Neuronal stem cell (in vitro differentiated cells): Measurements from ENCODE around the gene USF3.

Experiments
- DNase-seq: peaks from one replicate; pipeline ENCODE4 v3.0.0-alpha.2; 2013; ENCODE audit warnings: low spot score
- H2AFZ ChIP-seq: one replicate; pipeline ENCODE4 v1.6.1; 2013; ENCODE audit warnings: mild to moderate bottlenecking, low read length, inconsistent platforms
- H2AK5ac ChIP-seq: 2 replicates; pipeline ENCODE4 v1.6.1; 2013; ENCODE audit warnings: low read depth, mild to moderate bottlenecking, inconsistent platforms, low read length, moderate library complexity, mixed read lengths
- H2BK120ac ChIP-seq: 2 replicates; pipeline ENCODE4 v1.6.1; 2013; ENCODE audit warnings: low read depth, mild to moderate bottlenecking, inconsistent platforms, low read length, moderate library complexity, mixed read lengths
- H2BK12ac ChIP-seq: one replicate; pipeline ENCODE4 v1.6.1; 2013; ENCODE audit warnings: low read length, inconsistent platforms
- H2BK15ac ChIP-seq: 2 replicates; pipeline ENCODE4 v1.6.1; 2013; ENCODE audit warnings: mild to moderate bottlenecking, low read length, inconsistent platforms, mixed read lengths
- H2BK5ac ChIP-seq: one replicate; pipeline ENCODE4 v1.6.1; 2013; ENCODE audit warnings: inconsistent platforms, mild to moderate bottlenecking, low read length, moderate library complexity
- H3K14ac ChIP-seq: one replicate; pipeline ENCODE4 v1.6.1; 2013; ENCODE audit warnings: low read length, inconsistent platforms
- H3K18ac ChIP-seq: 2 replicates; pipeline ENCODE4 v1.6.1; 2013; ENCODE audit warnings: low read length, inconsistent platforms
- H3K23ac ChIP-seq: 2 replicates; pipeline ENCODE4 v1.6.1; 2013; ENCODE audit warnings: low read depth, mild to moderate bottlenecking, mixed read lengths, low read length, inconsistent platforms; ENCODE audit not compliant: poor library complexity
- H3K27ac ChIP-seq: replicated peaks from 3 replicates; pipeline ENCODE4 v1.5.1; 2013; ENCODE audit warnings: low read length, inconsistent platforms
- H3K27me3 ChIP-seq, 3 experiments: 2 replicates each; pipeline ENCODE4 v1.6.1; 2013; ENCODE audit warnings: low read length in 3 of 3, mild to moderate bottlenecking in 2 of 3, inconsistent platforms in 1 of 3, low read depth in 1 of 3, mixed read lengths in 1 of 3, moderate library complexity in 1 of 3; ENCODE audit not compliant: control insufficient read depth in 3 of 3, insufficient read depth in 3 of 3
- H3K36me3 ChIP-seq, 2 donors: replicated peaks in 1 of 2; 2 replicates each; pipeline ENCODE4 v1.6.1; 2013; ENCODE audit warnings: low read length in 2 of 2; ENCODE audit not compliant: control insufficient read depth in 2 of 2, insufficient read depth in 2 of 2
- H3K4ac ChIP-seq: 2 replicates; pipeline ENCODE4 v1.6.1; 2013; ENCODE audit warnings: inconsistent platforms, mild to moderate bottlenecking, low read length, moderate library complexity
- H3K4me1 ChIP-seq, 2 donors: 1 replicate in 1 of 2; 2 replicates in 1 of 2; pipeline ENCODE4 v1.6.1; 2013; ENCODE audit warnings: low read length in 2 of 2, low read depth in 1 of 2; ENCODE audit not compliant: control insufficient read depth in 2 of 2, insufficient read depth in 1 of 2
- H3K4me2 ChIP-seq: one replicate; pipeline ENCODE4 v1.6.1; 2013; ENCODE audit warnings: mild to moderate bottlenecking, low read length, inconsistent platforms; ENCODE audit not compliant: insufficient read depth, poor library complexity, severe bottlenecking
- H3K4me3 ChIP-seq, 2 donors: 2 replicates each; pipeline ENCODE4 v1.5.1; 2013; ENCODE audit warnings: low read length in 2 of 2, mild to moderate bottlenecking in 2 of 2, inconsistent platforms in 1 of 2, moderate library complexity in 1 of 2
- H3K79me1 ChIP-seq: one replicate; pipeline ENCODE4 v1.6.1; 2013; ENCODE audit warnings: low read depth, mild to moderate bottlenecking, inconsistent platforms, low read length, moderate library complexity
- H3K9ac ChIP-seq: one replicate; pipeline ENCODE4 v1.6.1; 2013; ENCODE audit warnings: mild to moderate bottlenecking, low read depth, low read length, inconsistent platforms; ENCODE audit not compliant: poor library complexity
- H3K9me3 ChIP-seq, 2 donors: replicated peaks in 1 of 2; 2 replicates each; pipeline versions ENCODE3 to v1.6.1; 2013; ENCODE audit warnings: low read length in 2 of 2, mild to moderate bottlenecking in 2 of 2, inconsistent platforms in 1 of 2, low read depth in 1 of 2, mixed read lengths in 1 of 2, moderate library complexity in 1 of 2; ENCODE audit not compliant: control insufficient read depth in 2 of 2, insufficient read depth in 1 of 2
- H4K8ac ChIP-seq: one replicate; pipeline ENCODE4 v1.6.1; 2013; ENCODE audit warnings: low read depth, mild to moderate bottlenecking, inconsistent platforms, low read length, moderate library complexity
- H4K91ac ChIP-seq: one replicate; pipeline ENCODE4 v1.6.1; 2013; ENCODE audit warnings: low read length, low read depth, mild to moderate bottlenecking, inconsistent platforms; ENCODE audit not compliant: poor library complexity
- WGBS, 2 donors: extraction: QIAGEN DNeasy Blood & Tissue Kit; methylation state at CpG; one replicate each; pipeline ENCODE4 v1.1.7; 2013; ENCODE audit warnings: missing lambda C conversion rate in 2 of 2, mixed read lengths in 1 of 2; ENCODE audit not compliant: insufficient read length in 2 of 2, insufficient replicate concordance in 1 of 2; ENCODE audit errors: extremely low coverage in 2 of 2; 5-methylcytosine and 5-hydroxymethylcytosine counted together

Gene USF3

GRCh38 chr3:113743006-113743630, 46.7 kb upstream of the USF3 start:
- Histone ChIP-seq H4K8ac (no peak overlapping the region), H2AK5ac (no peak overlapping the region), H3K9me3 (no peaks in the 10 kb centered on the region), H3K27me3 (no peaks in the 10 kb centered on the region), H2BK5ac (no peak overlapping the region), H3K4me3 (no peak overlapping the region), H3K9ac (no peak overlapping the region), H3K23ac (no peak overlapping the region), H2BK12ac (no peak overlapping the region), H3K36me3 (peaks cover 2 to 37% of the 10 kb centered on the region in 2 donors), H3K79me1 (peaks cover 9% of the 10 kb centered on the region), H3K18ac (no peak overlapping the region), H2BK120ac (no peak overlapping the region), H3K27ac (no peak overlapping the region), H2AFZ (no peak overlapping the region), H3K14ac (no peak overlapping the region), H2BK15ac (no peak overlapping the region), H3K4me2 (no peak overlapping the region), H4K91ac (no peak overlapping the region), H3K4ac (no peak overlapping the region), H3K4me1 (peaks cover 4 to 16% of the 10 kb centered on the region in 2 donors)
- DNase-seq, result no peak
- no CpG with 5 or more reads among the region's 7 CpGs for WGBS, 2 donors

- H2BK120ac ChIP-seq, result no peak overlapping the region
- H3K9ac ChIP-seq, result no peak overlapping the region
- H2BK12ac ChIP-seq, result no peak overlapping the region
- H3K36me3 ChIP-seq, result peaks cover 2 to 37% of the 10 kb centered on the region in 2 donors
- peaks cover 9% of the 10 kb centered on the region for H3K79me1 ChIP-seq
- no peak overlapping the region for H2AFZ ChIP-seq
- no peak overlapping the region for H4K8ac ChIP-seq
- no peak overlapping the region for H3K14ac ChIP-seq
- H3K4me3 ChIP-seq, result no peak overlapping the region
- no peak overlapping the region for H2BK15ac ChIP-seq
- H3K18ac ChIP-seq, result no peak overlapping the region
- H3K4me2 ChIP-seq, result no peak overlapping the region
- no peak for DNase-seq
- H3K27me3 ChIP-seq, result no peaks in the 10 kb centered on the region
- no peak overlapping the region for H3K4ac ChIP-seq
- H3K27ac ChIP-seq, result no peak overlapping the region
- H2BK5ac ChIP-seq, result no peak overlapping the region
- H3K9me3 ChIP-seq, result no peaks in the 10 kb centered on the region
- H3K23ac ChIP-seq, result no peak overlapping the region
- peaks cover 4 to 15% of the 10 kb centered on the region in 2 donors for H3K4me1 ChIP-seq
- H2AK5ac ChIP-seq, result no peak overlapping the region
- WGBS, 2 donors, result no CpG with 5 or more reads among the region's 1 CpG
- H4K91ac ChIP-seq, result no peak overlapping the region
Observed at GRCh38 chr3:113741620-113742019, 45.2 kb upstream of the USF3 start.

GRCh38 chr3:113741086-113741485, 44.6 kb upstream of the USF3 start:
- H3K4ac ChIP-seq, result no peak overlapping the region
- peaks cover 9% of the 10 kb centered on the region for H3K79me1 ChIP-seq
- no peak overlapping the region for H3K4me3 ChIP-seq
- no peak overlapping the region for H2BK5ac ChIP-seq
- no peak overlapping the region for H4K8ac ChIP-seq
- no peak for DNase-seq
- H3K4me2 ChIP-seq, result no peak overlapping the region
- H3K4me1 ChIP-seq, result peaks cover 4 to 15% of the 10 kb centered on the region in 2 donors
- H2BK12ac ChIP-seq, result no peak overlapping the region
- H2AK5ac ChIP-seq, result no peak overlapping the region
- H3K9me3 ChIP-seq, result no peaks in the 10 kb centered on the region
- no peak overlapping the region for H2BK120ac ChIP-seq
- H3K18ac ChIP-seq, result no peak overlapping the region
- no peak overlapping the region for H3K14ac ChIP-seq
- H3K36me3 ChIP-seq, result peaks cover 2 to 38% of the 10 kb centered on the region in 2 donors
- H2BK15ac ChIP-seq, result no peak overlapping the region
- no peaks in the 10 kb centered on the region for H3K27me3 ChIP-seq
- H4K91ac ChIP-seq, result no peak overlapping the region
- H2AFZ ChIP-seq, result no peak overlapping the region
- H3K9ac ChIP-seq, result no peak overlapping the region
- no peak overlapping the region for H3K23ac ChIP-seq
- H3K27ac ChIP-seq, result no peak overlapping the region
- WGBS, 2 donors, result no CpG with 5 or more reads among the region's 5 CpGs

GRCh38 chr3:113736548-113737089, 40.2 kb upstream of the USF3 start:
- H3K18ac ChIP-seq, result no peak overlapping the region
- no peak overlapping the region for H2BK12ac ChIP-seq
- H3K36me3 ChIP-seq, result peaks cover 4 to 37% of the 10 kb centered on the region in 2 donors
- H2AFZ ChIP-seq, result no peak overlapping the region
- H3K9me3 ChIP-seq, result no peaks in the 10 kb centered on the region
- H2BK120ac ChIP-seq, result no peak overlapping the region
- H2BK15ac ChIP-seq, result no peak overlapping the region
- H4K91ac ChIP-seq, result no peak overlapping the region
- H3K4ac ChIP-seq, result no peak overlapping the region
- peaks cover 4% of the 10 kb centered on the region for H3K79me1 ChIP-seq
- H3K27me3 ChIP-seq, result no peaks in the 10 kb centered on the region
- no peak overlapping the region for H3K4me2 ChIP-seq
- H3K4me1 ChIP-seq, result peaks cover 0 to 3% of the 10 kb centered on the region in 2 donors
- no peak overlapping the region for H3K27ac ChIP-seq
- no peak overlapping the region for H3K23ac ChIP-seq
- no peak overlapping the region for H3K4me3 ChIP-seq
- no peak overlapping the region for H3K9ac ChIP-seq
- H3K14ac ChIP-seq, result no peak overlapping the region
- WGBS, 2 donors, result no CpG with 5 or more reads among the region's 3 CpGs
- peak; percentile 33 for DNase-seq
- H4K8ac ChIP-seq, result no peak overlapping the region
- no peak overlapping the region for H2AK5ac ChIP-seq
- H2BK5ac ChIP-seq, result no peak overlapping the region
